ENCODE data around the gene CDH23. TPM values are rescaled to one million over a fixed set of nuclear protein-coding genes. Genes with fewer than 3 reads are reported as not detected.

The CDH23 gene
- total and polyA plus RNA-seq, 2 experiments from 2014 or later = 0.08 TPM; not detected in 1

DNA sequence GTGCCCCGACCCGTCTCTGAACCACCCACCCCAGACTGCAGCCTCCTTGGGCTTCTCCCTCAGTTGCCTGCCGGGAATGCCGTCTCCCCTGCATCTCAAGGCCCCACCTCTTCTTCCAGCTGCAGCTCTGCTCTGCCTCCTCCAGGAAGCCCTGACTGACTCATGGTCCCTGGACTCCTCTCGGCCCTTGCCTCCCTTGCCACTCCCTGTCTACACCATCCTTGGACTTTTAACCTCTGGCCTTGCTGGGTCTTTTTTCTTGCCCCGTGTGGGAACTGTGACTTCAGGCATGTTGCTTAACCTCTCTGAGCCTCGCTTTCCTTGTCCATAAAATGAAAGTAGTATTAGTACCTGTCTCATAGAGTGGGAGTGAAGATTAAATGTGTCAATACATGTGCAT, 266.6 kb downstream of the CDH23 start:
- Histone ChIP-seq H2AFZ (no peak overlapping the region), H3K4me2 (ENCODE audit: unreplicated experiment) (no peak overlapping the region), H4K20me1 (ENCODE audit: insufficient read depth) (no peaks in the 10 kb centered on the region), H3K4me1 (ENCODE audit: insufficient read depth) (no peaks in the 10 kb centered on the region), H3K4me3 (no peak overlapping the region), H3K36me3 (ENCODE audit: low read depth) (no peaks in the 10 kb centered on the region), H3K27ac (no peak overlapping the region), H3K9me2 (ENCODE audit: insufficient read depth) (no peaks in the 10 kb centered on the region), H3K9me3 (ENCODE audit: low read depth) (no peaks in the 10 kb centered on the region), H3K79me2 (ENCODE audit: insufficient read depth) (no peaks in the 10 kb centered on the region), H3F3A (ENCODE audit: insufficient read depth) (no peaks in the 10 kb centered on the region), H3K9ac (no peak overlapping the region), H3K27me3 (replicated peaks; ENCODE audit: insufficient read depth) (peaks cover 11% of the 10 kb centered on the region; the same call in 1 of the 2 replicates)
- DNase-seq = no peak
- WGBS, 2 experiments (ENCODE audit: low coverage in 1 of 2, low lambda C conversion rate in 2 of 2, missing lambda C conversion rate in 2 of 2) = 61 to 65% methylated on average over 7 of the region's 7 CpGs
- in situ Hi-C loops (cut with MboI) = no loop called here
- no peak for TF ChIP-seq EZH2 (IDR thresholded peaks at IDR 0.05; ENCODE audit: insufficient read depth, poor library complexity, severe bottlenecking)
- TF ChIP-seq EZH2phosphoT487 (IDR thresholded peaks at IDR 0.05; ENCODE audit: insufficient read depth, low read depth) = no peak

DNA sequence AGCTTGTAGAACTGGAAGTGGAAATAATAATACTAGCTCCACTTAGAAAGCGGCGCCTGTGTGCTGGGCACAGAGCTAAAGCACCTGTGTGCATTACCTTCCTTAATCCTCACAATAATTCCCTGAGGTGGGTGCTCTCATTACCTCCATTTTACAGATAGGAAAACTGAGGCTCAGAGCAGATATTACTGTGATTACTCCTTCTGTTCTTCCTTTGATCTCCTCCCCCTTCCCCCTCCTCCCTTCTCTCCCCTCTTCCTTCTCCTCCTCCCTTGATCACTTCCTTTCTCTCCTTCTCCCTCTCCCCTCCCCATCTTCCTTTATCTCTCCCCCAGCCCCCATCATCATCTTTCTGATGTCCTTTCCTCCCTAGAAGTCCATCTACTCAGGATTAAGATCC, 267.9 kb downstream of the CDH23 start:
- no peaks in the 10 kb centered on the region for H3F3A ChIP-seq (ENCODE audit: insufficient read depth)
- no peaks in the 10 kb centered on the region for H3K36me3 ChIP-seq (ENCODE audit: low read depth)
- no peaks in the 10 kb centered on the region for H3K9me3 ChIP-seq (ENCODE audit: low read depth)
- no peak overlapping the region for H3K27ac ChIP-seq
- no peaks in the 10 kb centered on the region for H3K9me2 ChIP-seq (ENCODE audit: insufficient read depth)
- no peak overlapping the region for H2AFZ ChIP-seq
- no peak overlapping the region for H3K4me2 ChIP-seq (ENCODE audit: unreplicated experiment)
- H3K4me1 ChIP-seq (ENCODE audit: insufficient read depth) = no peaks in the 10 kb centered on the region
- H3K4me3 ChIP-seq = no peak overlapping the region
- 65 to 68% methylated on average over 2 of the region's 2 CpGs for WGBS, 2 experiments (ENCODE audit: low coverage in 1 of 2, low lambda C conversion rate in 2 of 2, missing lambda C conversion rate in 2 of 2)
- TF ChIP-seq EZH2phosphoT487 (IDR thresholded peaks at IDR 0.05; ENCODE audit: insufficient read depth, low read depth) = no peak
- no peak for TF ChIP-seq EZH2 (IDR thresholded peaks at IDR 0.05; ENCODE audit: insufficient read depth, poor library complexity, severe bottlenecking)
- H3K79me2 ChIP-seq (ENCODE audit: insufficient read depth) = no peaks in the 10 kb centered on the region
- H3K9ac ChIP-seq = no peak overlapping the region
- no peak for DNase-seq
- H3K27me3 ChIP-seq (replicated peaks; ENCODE audit: insufficient read depth) = peaks cover 11% of the 10 kb centered on the region; the same call in 1 of the 2 replicates
- H4K20me1 ChIP-seq (ENCODE audit: insufficient read depth) = no peaks in the 10 kb centered on the region
- in situ Hi-C loops (cut with MboI) = no loop called here

DNA sequence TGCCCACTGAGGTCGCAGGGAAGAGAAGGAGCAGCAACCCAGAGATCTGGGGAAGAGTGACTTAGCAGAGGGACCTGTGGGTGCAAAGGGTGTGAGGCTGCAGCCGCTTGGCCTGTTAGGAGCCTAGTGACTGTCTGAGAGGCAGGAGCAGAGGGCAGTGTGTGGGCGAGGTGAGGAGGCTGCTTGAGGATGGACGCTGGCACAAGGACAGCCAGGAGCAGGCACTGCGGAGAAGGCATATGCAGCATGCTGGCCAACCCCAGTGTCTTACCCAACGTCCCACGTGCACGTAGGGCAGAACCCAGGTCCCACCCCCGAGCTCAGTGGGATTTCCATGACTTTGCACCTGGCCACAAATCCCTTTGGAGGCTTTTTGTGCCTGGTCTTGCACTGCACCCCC, 268.7 kb downstream of the CDH23 start:
- in situ Hi-C loops (cut with MboI) = no loop called here
- H3K4me3 ChIP-seq = no peak overlapping the region
- no peaks in the 10 kb centered on the region for H3F3A ChIP-seq (ENCODE audit: insufficient read depth)
- no peak overlapping the region for H3K27ac ChIP-seq
- H3K4me1 ChIP-seq (ENCODE audit: insufficient read depth) = no peaks in the 10 kb centered on the region
- no peak overlapping the region for H3K4me2 ChIP-seq (ENCODE audit: unreplicated experiment)
- H3K9me2 ChIP-seq (ENCODE audit: insufficient read depth) = no peaks in the 10 kb centered on the region
- WGBS, 2 experiments (ENCODE audit: low coverage in 1 of 2, low lambda C conversion rate in 2 of 2, missing lambda C conversion rate in 2 of 2) = 46 to 53% methylated on average over 9 of the region's 9 CpGs
- DNase-seq = no peak
- H2AFZ ChIP-seq = no peak overlapping the region
- no peaks in the 10 kb centered on the region for H3K79me2 ChIP-seq (ENCODE audit: insufficient read depth)
- TF ChIP-seq EZH2 (IDR thresholded peaks at IDR 0.05; ENCODE audit: insufficient read depth, poor library complexity, severe bottlenecking) (no peak), EZH2phosphoT487 (IDR thresholded peaks at IDR 0.05; ENCODE audit: insufficient read depth, low read depth) (no peak)
- no peaks in the 10 kb centered on the region for H4K20me1 ChIP-seq (ENCODE audit: insufficient read depth)
- H3K9ac ChIP-seq = no peak overlapping the region
- H3K9me3 ChIP-seq (ENCODE audit: low read depth) = no peaks in the 10 kb centered on the region
- no peaks in the 10 kb centered on the region for H3K36me3 ChIP-seq (ENCODE audit: low read depth)
- H3K27me3 ChIP-seq (replicated peaks; ENCODE audit: insufficient read depth) = peaks cover 10% of the 10 kb centered on the region; the same call in 1 of the 2 replicates

DNA sequence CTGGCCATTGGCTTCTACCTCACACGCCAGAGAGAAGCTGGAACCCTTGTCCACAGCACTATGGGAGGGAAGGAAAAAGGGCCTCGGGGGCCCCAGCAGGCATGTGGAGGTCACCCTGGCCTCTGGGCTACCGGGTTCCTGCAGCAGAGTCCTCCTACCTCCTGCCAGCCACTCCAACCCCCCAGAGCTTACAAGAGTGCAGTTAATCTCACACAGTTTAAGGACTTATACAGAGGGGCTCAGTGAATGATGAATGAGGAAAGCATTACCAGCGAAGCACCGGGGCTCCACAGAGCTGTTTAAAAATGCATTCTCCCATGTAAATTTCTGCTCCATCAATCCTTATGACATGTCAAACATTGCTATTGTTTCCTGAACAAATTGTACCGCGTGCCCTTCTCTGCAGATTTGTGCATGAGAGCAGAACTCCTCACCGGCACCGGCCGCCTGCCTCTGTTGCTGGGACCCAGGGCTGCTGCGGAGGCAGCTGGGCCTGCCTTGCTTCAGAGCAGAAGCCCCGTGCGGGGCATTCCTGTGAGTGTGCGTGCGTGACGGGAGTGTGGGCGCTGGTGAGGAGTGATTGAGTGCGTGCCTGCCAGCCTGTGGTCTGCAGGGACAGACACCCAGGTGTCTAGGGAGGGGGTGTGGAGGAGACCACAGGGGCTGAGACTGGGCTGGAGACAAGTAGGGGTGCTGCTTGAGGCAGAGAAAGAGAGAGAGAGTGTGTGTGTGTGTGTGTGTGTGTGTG, 270.1 kb downstream of the CDH23 start:
- in situ Hi-C loops (cut with MboI) = no loop called here
- Histone ChIP-seq H3K4me1 (ENCODE audit: insufficient read depth) (no peaks in the 10 kb centered on the region), H3K9me2 (ENCODE audit: insufficient read depth) (no peaks in the 10 kb centered on the region), H3K4me2 (ENCODE audit: unreplicated experiment) (no peak overlapping the region), H3K27me3 (replicated peaks; ENCODE audit: insufficient read depth) (peaks cover 5% of the 10 kb centered on the region; the same call in 1 of the 2 replicates), H3K27ac (no peak overlapping the region), H3K79me2 (ENCODE audit: insufficient read depth) (no peaks in the 10 kb centered on the region), H4K20me1 (ENCODE audit: insufficient read depth) (no peaks in the 10 kb centered on the region), H3F3A (ENCODE audit: insufficient read depth) (no peaks in the 10 kb centered on the region), H3K9me3 (ENCODE audit: low read depth) (no peaks in the 10 kb centered on the region), H3K4me3 (no peak overlapping the region), H3K9ac (no peak overlapping the region), H3K36me3 (ENCODE audit: low read depth) (no peaks in the 10 kb centered on the region), H2AFZ (no peak overlapping the region)
- DNase-seq = no peak
- TF ChIP-seq EZH2phosphoT487 (IDR thresholded peaks at IDR 0.05; ENCODE audit: insufficient read depth, low read depth) = no peak
- no peak for TF ChIP-seq EZH2 (IDR thresholded peaks at IDR 0.05; ENCODE audit: insufficient read depth, poor library complexity, severe bottlenecking)
- WGBS, 2 experiments (ENCODE audit: low coverage in 1 of 2, low lambda C conversion rate in 2 of 2, missing lambda C conversion rate in 2 of 2) = 54 to 58% methylated on average over 18 of the region's 18 CpGs

Measured in GM23248 (cell line).